ENCODE measurements around the gene ZMIZ1.

DNA sequence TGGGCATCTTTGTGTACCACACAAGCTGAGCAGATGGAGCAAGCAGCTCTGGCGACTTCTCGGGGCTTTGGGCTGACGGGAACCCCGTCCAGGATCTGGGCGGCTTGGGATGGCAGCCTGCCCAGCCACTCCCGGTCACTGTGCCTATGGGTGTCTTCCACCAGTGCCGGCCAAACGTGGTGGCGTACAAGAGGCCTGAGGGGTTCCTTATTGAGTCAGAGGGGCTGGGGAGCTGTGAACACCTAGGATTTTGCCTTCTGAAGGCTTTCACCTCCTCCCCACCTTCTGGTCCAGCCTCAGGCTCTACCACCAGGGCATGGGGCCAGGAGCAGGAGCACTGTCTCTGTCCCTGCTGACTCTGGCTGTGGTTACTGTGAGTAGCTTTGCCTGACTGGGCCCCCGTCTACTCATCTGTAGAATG, 206.7 kb downstream of the ZMIZ1 start:
- TF ChIP-seq POLR2A (IDR thresholded peaks at IDR 0.05) (no peak), EP300 (IDR thresholded peaks at IDR 0.05) (no peak), POLR2AphosphoS5 (IDR thresholded peaks at IDR 0.05) (no peak)
- TF ChIP-seq, protein P1, sequence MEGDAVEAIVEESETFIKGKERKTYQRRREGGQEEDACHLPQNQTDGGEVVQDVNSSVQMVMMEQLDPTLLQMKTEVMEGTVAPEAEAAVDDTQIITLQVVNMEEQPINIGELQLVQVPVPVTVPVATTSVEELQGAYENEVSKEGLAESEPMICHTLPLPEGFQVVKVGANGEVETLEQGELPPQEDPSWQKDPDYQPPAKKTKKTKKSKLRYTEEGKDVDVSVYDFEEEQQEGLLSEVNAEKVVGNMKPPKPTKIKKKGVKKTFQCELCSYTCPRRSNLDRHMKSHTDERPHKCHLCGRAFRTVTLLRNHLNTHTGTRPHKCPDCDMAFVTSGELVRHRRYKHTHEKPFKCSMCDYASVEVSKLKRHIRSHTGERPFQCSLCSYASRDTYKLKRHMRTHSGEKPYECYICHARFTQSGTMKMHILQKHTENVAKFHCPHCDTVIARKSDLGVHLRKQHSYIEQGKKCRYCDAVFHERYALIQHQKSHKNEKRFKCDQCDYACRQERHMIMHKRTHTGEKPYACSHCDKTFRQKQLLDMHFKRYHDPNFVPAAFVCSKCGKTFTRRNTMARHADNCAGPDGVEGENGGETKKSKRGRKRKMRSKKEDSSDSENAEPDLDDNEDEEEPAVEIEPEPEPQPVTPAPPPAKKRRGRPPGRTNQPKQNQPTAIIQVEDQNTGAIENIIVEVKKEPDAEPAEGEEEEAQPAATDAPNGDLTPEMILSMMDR (IDR thresholded peaks at IDR 0.05): no peak
